Osteoblast (primary cell): ENCODE data around the gene LRRTM4. TPM values are rescaled to one million over a fixed set of nuclear protein-coding genes. Genes with fewer than 3 reads are reported as not detected.

Experiments
- DNase-seq: peaks from one replicate; pipeline ENCODE4 v3.0.0; 2011; ENCODE audit warnings: low spot score, mixed read lengths; ENCODE audit not compliant: insufficient read length; ENCODE audit errors: missing footprints
- H2AFZ ChIP-seq: 2 replicates; pipeline ENCODE4 v1.6.0; 2011; ENCODE audit warnings: mild to moderate bottlenecking, low read length
- H3K27ac ChIP-seq: 2 replicates; pipeline ENCODE4 v1.5.1; 2011; ENCODE audit warnings: mild to moderate bottlenecking, low read depth, low read length, moderate library complexity
- H3K27me3 ChIP-seq: 2 replicates; pipeline ENCODE4 v1.6.0; 2012; ENCODE audit warnings: mild to moderate bottlenecking, control low read depth, inconsistent platforms, low read length, moderate library complexity; ENCODE audit not compliant: insufficient read depth
- H3K36me3 ChIP-seq: 2 replicates; pipeline ENCODE4 v1.5.1; 2011; ENCODE audit warnings: mild to moderate bottlenecking, low read length, control low read depth, moderate library complexity; ENCODE audit not compliant: insufficient read depth
- H3K4me1 ChIP-seq: 2 replicates; pipeline ENCODE4 v1.5.1; 2011; ENCODE audit warnings: mild to moderate bottlenecking, low read length, control low read depth, moderate library complexity; ENCODE audit not compliant: insufficient read depth
- H3K4me2 ChIP-seq: 2 replicates; pipeline ENCODE4 v1.6.0; 2011; ENCODE audit warnings: mild to moderate bottlenecking, low read length; ENCODE audit not compliant: insufficient read depth
- H3K4me3 ChIP-seq: fragments of 200-600 bp; sonication (generic); 3 replicates; pipeline ENCODE4 v1.5.1; 2012; ENCODE audit warnings: mild to moderate bottlenecking, low read length, inconsistent platforms; ENCODE audit not compliant: insufficient read depth
- H3K79me2 ChIP-seq: 2 replicates; pipeline ENCODE4 v1.6.0; 2012; ENCODE audit warnings: mild to moderate bottlenecking, low read length, control low read depth, inconsistent platforms; ENCODE audit not compliant: insufficient read depth
- H3K9me3 ChIP-seq: 2 replicates; pipeline ENCODE4 v1.5.1; 2011; ENCODE audit warnings: low read depth, low read length, control low read depth
- H4K20me1 ChIP-seq: 2 replicates; pipeline ENCODE4 v1.6.0; 2012; ENCODE audit warnings: mild to moderate bottlenecking, low read length, control low read depth; ENCODE audit not compliant: insufficient read depth
- CTCF ChIP-seq: IDR thresholded peaks from 2 replicates; pipeline ENCODE4 v1.5.1; 2011; ENCODE audit warnings: mild to moderate bottlenecking, low read depth, low read length, moderate library complexity; ENCODE audit errors: extremely low read depth
- total RNA-seq: library from RNA; depleted of rRNA; stranded (reverse); fragments of >200 nt; gene quantifications from 2 replicates; pipeline ENCODE4 v1.2.3, GENCODE V29; 2012

Gene LRRTM4
- total RNA-seq, 1 donor = not detected

GRCh38 chr2:77325395-77325794, 196.8 kb downstream of the LRRTM4 start:
- Histone ChIP-seq H3K9me3 (no peaks in the 10 kb centered on the region), H2AFZ (no peak overlapping the region), H3K4me2 (no peak overlapping the region), H3K4me3 (no peak overlapping the region), H4K20me1 (no peaks in the 10 kb centered on the region), H3K36me3 (no peaks in the 10 kb centered on the region), H3K27me3 (no peaks in the 10 kb centered on the region), H3K4me1 (no peaks in the 10 kb centered on the region), H3K27ac (no peak overlapping the region), H3K79me2 (no peaks in the 10 kb centered on the region)
- no peak for DNase-seq
- TF ChIP-seq CTCF = no peak

DNA sequence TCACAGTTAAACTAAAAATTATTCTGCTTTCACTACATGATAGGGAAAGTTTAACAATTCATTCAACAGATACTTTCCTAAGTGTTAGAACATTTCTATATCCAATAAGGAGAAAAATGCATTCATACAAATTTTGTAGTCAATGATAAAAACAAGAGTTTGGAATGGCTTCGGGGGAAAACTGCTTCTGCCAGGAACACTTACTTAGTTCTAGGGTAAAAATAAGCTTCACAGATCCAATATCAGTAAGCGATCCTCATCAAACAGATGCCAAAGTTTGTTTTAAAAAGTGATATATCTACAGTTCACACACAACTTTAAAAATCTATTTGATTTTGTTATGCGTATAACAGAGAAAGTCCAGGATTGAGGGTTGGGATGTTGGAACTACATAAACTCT, 199.7 kb downstream of the LRRTM4 start:
- Histone ChIP-seq H3K4me3 (no peak overlapping the region), H3K9me3 (no peaks in the 10 kb centered on the region), H3K36me3 (no peaks in the 10 kb centered on the region), H3K27ac (no peak overlapping the region), H4K20me1 (no peaks in the 10 kb centered on the region), H3K27me3 (no peaks in the 10 kb centered on the region), H3K4me1 (no peaks in the 10 kb centered on the region), H3K79me2 (no peaks in the 10 kb centered on the region), H3K4me2 (no peak overlapping the region), H2AFZ (no peak overlapping the region)
- DNase-seq = no peak
- TF ChIP-seq CTCF = no peak

- H3K9me3 ChIP-seq = peaks cover 4% of the 10 kb centered on the region
- H3K27me3 ChIP-seq = no peaks in the 10 kb centered on the region
- no peak for TF ChIP-seq CTCF
- no peak overlapping the region for H3K4me2 ChIP-seq
- no peak overlapping the region for H2AFZ ChIP-seq
- no peaks in the 10 kb centered on the region for H3K79me2 ChIP-seq
- no peaks in the 10 kb centered on the region for H3K4me1 ChIP-seq
- H4K20me1 ChIP-seq = no peaks in the 10 kb centered on the region
- H3K4me3 ChIP-seq = no peak overlapping the region
- H3K27ac ChIP-seq = no peak overlapping the region
- no peak for DNase-seq
- no peaks in the 10 kb centered on the region for H3K36me3 ChIP-seq
Observed at GRCh38 chr2:77314721-77315120, 207.5 kb downstream of the LRRTM4 start.

DNA sequence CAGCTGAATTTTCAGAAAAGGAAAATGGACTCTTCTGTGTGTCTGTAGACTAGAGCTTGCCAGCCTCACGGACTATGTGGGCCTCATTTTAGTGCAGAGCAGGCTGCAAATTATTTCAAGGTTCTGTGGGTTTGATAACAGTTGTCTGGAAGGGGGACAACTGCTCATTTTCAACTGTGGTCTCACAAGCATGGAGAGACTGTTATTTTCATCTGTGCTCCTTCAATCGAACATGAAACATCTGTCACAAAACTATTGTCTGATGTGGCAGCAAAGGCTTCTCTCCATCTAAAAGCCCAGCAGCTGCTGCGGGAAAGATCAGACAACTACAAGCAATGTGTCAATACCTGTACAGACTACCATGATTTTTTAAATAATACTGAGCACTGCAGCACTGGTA, 211.8 kb downstream of the LRRTM4 start:
- Histone ChIP-seq H3K27me3 (no peaks in the 10 kb centered on the region), H3K4me2 (no peak overlapping the region), H3K36me3 (no peaks in the 10 kb centered on the region), H3K4me3 (no peak overlapping the region), H3K4me1 (no peaks in the 10 kb centered on the region), H2AFZ (no peak overlapping the region), H3K27ac (no peak overlapping the region), H4K20me1 (no peaks in the 10 kb centered on the region), H3K9me3 (peaks cover 4% of the 10 kb centered on the region), H3K79me2 (no peaks in the 10 kb centered on the region)
- DNase-seq = no peak
- no peak for TF ChIP-seq CTCF
